Measurements from ENCODE around the gene NFX1.
"Not testable (repeated sequence)": the region's sequence is repeated elsewhere in the genome, so short reads cannot be mapped to it uniquely, and the experiment has no call there.

Gene NFX1

GRCh38 chr9:33310748-33311147, 20.4 kb downstream of the NFX1 start:
- peaks cover 72% of the 10 kb centered on the region for H3K36me3 Mint-ChIP-seq (ENCODE audit: low read depth)
- H3K27ac Mint-ChIP-seq: peak overlapping the region; percentile 49
- no peaks in the 10 kb centered on the region for H3K9me3 Mint-ChIP-seq
- no peaks in the 10 kb centered on the region for H3K27me3 Mint-ChIP-seq
- ATAC-seq (no peak), DNase-seq (no peak)
- H3K4me1 Mint-ChIP-seq: peaks cover 26% of the 10 kb centered on the region
- H3K4me3 Mint-ChIP-seq: no peak overlapping the region

- peak overlapping the region; percentile 76 for H3K27ac Mint-ChIP-seq
- no peak overlapping the region for H3K4me3 Mint-ChIP-seq
- H3K36me3 Mint-ChIP-seq (ENCODE audit: low read depth): peaks cover 74% of the 10 kb centered on the region
- DNase-seq (no peak), ATAC-seq (peak; percentile 77)
- peaks cover 26% of the 10 kb centered on the region for H3K4me1 Mint-ChIP-seq
- H3K27me3 Mint-ChIP-seq: no peaks in the 10 kb centered on the region
- no peaks in the 10 kb centered on the region for H3K9me3 Mint-ChIP-seq
Observed at GRCh38 chr9:33311953-33312352, 21.6 kb downstream of the NFX1 start.

GRCh38 chr9:33315371-33315770, 25.1 kb downstream of the NFX1 start:
- Mint-ChIP-seq H3K27ac (no peak overlapping the region), H3K9me3 (no peaks in the 10 kb centered on the region), H3K4me1 (peaks cover 19% of the 10 kb centered on the region), H3K4me3 (no peak overlapping the region), H3K36me3 (ENCODE audit: low read depth) (peaks cover 65% of the 10 kb centered on the region), H3K27me3 (no peaks in the 10 kb centered on the region)
- ATAC-seq (no peak), DNase-seq (no peak)

GRCh38 chr9:33317136-33317535, 26.8 kb downstream of the NFX1 start:
- Mint-ChIP-seq H3K36me3 (ENCODE audit: low read depth) (peaks cover 64% of the 10 kb centered on the region), H3K4me1 (peaks cover 13% of the 10 kb centered on the region)
- H3K27ac Mint-ChIP-seq, ATAC-seq, H3K9me3 Mint-ChIP-seq, DNase-seq, H3K4me3 Mint-ChIP-seq, H3K27me3 Mint-ChIP-seq: not testable (repeated sequence)

GRCh38 chr9:33318225-33318624, 27.9 kb downstream of the NFX1 start:
- Mint-ChIP-seq H3K4me3 (no peak overlapping the region), H3K9me3 (no peaks in the 10 kb centered on the region), H3K27ac (no peak overlapping the region), H3K27me3 (no peaks in the 10 kb centered on the region), H3K36me3 (ENCODE audit: low read depth) (peaks cover 64% of the 10 kb centered on the region), H3K4me1 (peaks cover 11% of the 10 kb centered on the region)
- ATAC-seq: no peak
- DNase-seq: no peak

- Mint-ChIP-seq H3K4me1 (peaks cover 11% of the 10 kb centered on the region), H3K27ac (no peak overlapping the region), H3K36me3 (ENCODE audit: low read depth) (peaks cover 61% of the 10 kb centered on the region), H3K27me3 (no peaks in the 10 kb centered on the region), H3K9me3 (no peaks in the 10 kb centered on the region), H3K4me3 (no peak overlapping the region)
- DNase-seq (no peak), ATAC-seq (no peak)
Observed at GRCh38 chr9:33318781-33319180, 28.5 kb downstream of the NFX1 start.

- no peak overlapping the region for H3K4me3 Mint-ChIP-seq
- H3K27ac Mint-ChIP-seq: peak overlapping the region; percentile 81
- H3K4me1 Mint-ChIP-seq: peaks cover 11% of the 10 kb centered on the region
- no peaks in the 10 kb centered on the region for H3K9me3 Mint-ChIP-seq
- ATAC-seq (no peak), DNase-seq (no peak)
- H3K36me3 Mint-ChIP-seq (ENCODE audit: low read depth): peaks cover 64% of the 10 kb centered on the region
- H3K27me3 Mint-ChIP-seq: no peaks in the 10 kb centered on the region
Observed at GRCh38 chr9:33320230-33320567, 29.9 kb downstream of the NFX1 start.

- no peaks in the 10 kb centered on the region for H3K9me3 Mint-ChIP-seq
- ATAC-seq: peak; percentile 73
- H3K36me3 Mint-ChIP-seq (ENCODE audit: low read depth): peaks cover 63% of the 10 kb centered on the region
- peak overlapping the region; percentile 24 for H3K4me3 Mint-ChIP-seq
- H3K27me3 Mint-ChIP-seq: no peaks in the 10 kb centered on the region
- peak overlapping the region; percentile 81 for H3K27ac Mint-ChIP-seq
- DNase-seq: no peak
- peaks cover 11% of the 10 kb centered on the region for H3K4me1 Mint-ChIP-seq
Observed at GRCh38 chr9:33320568-33321261, 30.4 kb downstream of the NFX1 start.

- Mint-ChIP-seq H3K36me3 (ENCODE audit: low read depth) (peaks cover 50% of the 10 kb centered on the region), H3K4me1 (no peaks in the 10 kb centered on the region), H3K9me3 (no peaks in the 10 kb centered on the region), H3K27me3 (no peaks in the 10 kb centered on the region), H3K4me3 (no peak overlapping the region), H3K27ac (no peak overlapping the region)
- ATAC-seq (no peak), DNase-seq (no peak)
Observed at GRCh38 chr9:33329117-33329563, 38.8 kb downstream of the NFX1 start.

GRCh38 chr9:33329979-33330378, 39.7 kb downstream of the NFX1 start:
- DNase-seq (no peak), ATAC-seq (no peak)
- Mint-ChIP-seq H3K4me1 (no peaks in the 10 kb centered on the region), H3K36me3 (ENCODE audit: low read depth) (peaks cover 54% of the 10 kb centered on the region), H3K9me3 (no peaks in the 10 kb centered on the region), H3K27ac (no peak overlapping the region), H3K27me3 (no peaks in the 10 kb centered on the region), H3K4me3 (no peak overlapping the region)

GRCh38 chr9:33331377-33331891, 41.1 kb downstream of the NFX1 start:
- Mint-ChIP-seq H3K4me3 (no peak overlapping the region), H3K36me3 (ENCODE audit: low read depth) (peaks cover 56% of the 10 kb centered on the region), H3K4me1 (no peaks in the 10 kb centered on the region), H3K9me3 (no peaks in the 10 kb centered on the region), H3K27me3 (no peaks in the 10 kb centered on the region), H3K27ac (no peak overlapping the region)
- ATAC-seq: no peak
- no peak for DNase-seq

- Mint-ChIP-seq H3K36me3 (ENCODE audit: low read depth) (peaks cover 54% of the 10 kb centered on the region), H3K9me3 (no peaks in the 10 kb centered on the region)
Observed at GRCh38 chr9:33332011-33332410, 41.7 kb downstream of the NFX1 start.

GRCh38 chr9:33332956-33333355, 42.6 kb downstream of the NFX1 start:
- DNase-seq, H3K4me1 Mint-ChIP-seq, H3K4me3 Mint-ChIP-seq, ATAC-seq, H3K27me3 Mint-ChIP-seq, H3K27ac Mint-ChIP-seq, H3K9me3 Mint-ChIP-seq: not testable (repeated sequence)
- H3K36me3 Mint-ChIP-seq (ENCODE audit: low read depth): peaks cover 61% of the 10 kb centered on the region

More at GRCh38 chr9:33332011-33332410, 41.7 kb downstream of the NFX1 start:
- no peak overlapping the region for H3K27ac Mint-ChIP-seq
- H3K27me3 Mint-ChIP-seq: no peaks in the 10 kb centered on the region
- H3K4me3 Mint-ChIP-seq: no peak overlapping the region
- no peak for DNase-seq
- ATAC-seq: no peak
- no peaks in the 10 kb centered on the region for H3K4me1 Mint-ChIP-seq

- Mint-ChIP-seq H3K27ac (no peak overlapping the region), H3K4me1 (peaks cover 6% of the 10 kb centered on the region), H3K4me3 (no peak overlapping the region), H3K36me3 (ENCODE audit: low read depth) (peaks cover 67% of the 10 kb centered on the region), H3K9me3 (peaks cover 24% of the 10 kb centered on the region), H3K27me3 (no peaks in the 10 kb centered on the region)
- DNase-seq: no peak
- no peak for ATAC-seq
Observed at GRCh38 chr9:33340186-33340585, 49.9 kb downstream of the NFX1 start.

- peaks cover 68% of the 10 kb centered on the region for H3K36me3 Mint-ChIP-seq (ENCODE audit: low read depth)
- H3K9me3 Mint-ChIP-seq: peaks cover 24% of the 10 kb centered on the region
- H3K27ac Mint-ChIP-seq: no peak overlapping the region
- no peaks in the 10 kb centered on the region for H3K27me3 Mint-ChIP-seq
- no peak overlapping the region for H3K4me3 Mint-ChIP-seq
- H3K4me1 Mint-ChIP-seq: peaks cover 6% of the 10 kb centered on the region
- no peak for ATAC-seq
- DNase-seq: no peak
Observed at GRCh38 chr9:33341182-33341581, 50.9 kb downstream of the NFX1 start.

Measured in activated naive CD8-positive, alpha-beta T cell treated with anti-CD3 and anti-CD28 coated beads, Interleukin-2, amount 50 U/mL, for 24 hours (primary cell).